Upper lobe of left lung (tissue), 6 donors: ENCODE data around the gene GSG1L. TPM values are rescaled to one million over a fixed set of nuclear protein-coding genes. Genes with fewer than 3 reads are reported as not detected.

Experiments
- ATAC-seq, 2 donors: fragments of 200-7000 bp; cut with Tn5 transposase; one replicate each; pipeline ENCODE4 v1.9.1; 2022; ENCODE audit warnings: mild to moderate bottlenecking in 2 of 2, moderate library complexity in 2 of 2; ENCODE audit not compliant: low FRiP score in 2 of 2
- DNase-seq, 2 donors: peaks; one replicate each; pipeline ENCODE4 v3.0.0-alpha.2; 2019 to 2020
- H3K27ac ChIP-seq, 4 donors: fragments of 200-600 bp; sonication (generic); one replicate each; pipeline ENCODE4 v1.5.1; 2016 to 2019
- H3K27me3 ChIP-seq, 4 donors: fragments of 200-600 bp; sonication (generic); one replicate each; pipeline ENCODE4 v1.5.1; 2017 to 2019
- H3K36me3 ChIP-seq, 4 donors: fragments of 200-600 bp; sonication (generic); one replicate each; pipeline ENCODE4 v1.5.1; 2016 to 2019
- H3K4me1 ChIP-seq, 4 donors: fragments of 200-600 bp; sonication (generic); one replicate each; pipeline ENCODE4 v1.5.1; 2018 to 2019
- H3K4me3 ChIP-seq, 4 donors: fragments of 200-600 bp; sonication (generic); one replicate each; pipeline ENCODE4 v1.5.1; 2017 to 2019; ENCODE audit warnings: mild to moderate bottlenecking in 2 of 4, moderate library complexity in 1 of 4
- H3K9me3 ChIP-seq, 4 donors: fragments of 200-600 bp; sonication (generic); one replicate each; pipeline ENCODE4 v1.5.1; 2018 to 2019
- CTCF ChIP-seq, 6 experiments: fragments of 450-650 bp in 4 of 6; fragments of 200-600 bp in 2 of 6; sonication (generic) in 2 of 6; IDR thresholded peaks; one replicate each; pipeline ENCODE4 v1.5.1; 2016 to 2019; ENCODE audit warnings: antibody characterized with exemption in 6 of 6
- EP300 ChIP-seq, 4 donors: sonication (generic); formaldehyde crosslinking; IDR thresholded peaks; one replicate each; pipeline ENCODE4 v1.5.1; 2017; ENCODE audit warnings: antibody characterized with exemption in 4 of 4, control low read depth in 2 of 4
- POLR2A ChIP-seq, 4 donors: fragments of 450-650 bp; IDR thresholded peaks; one replicate each; pipeline ENCODE4 v1.5.1; 2016 to 2017; ENCODE audit warnings: antibody characterized with exemption in 4 of 4, mild to moderate bottlenecking in 2 of 4
- POLR2AphosphoS5 ChIP-seq, 2 donors: sonication (generic); formaldehyde crosslinking; IDR thresholded peaks; one replicate each; pipeline ENCODE4 v1.5.1; 2017; ENCODE audit warnings: antibody characterized with exemption in 2 of 2
- WGBS, 2 donors: methylation state at CpG; one replicate each; pipeline ENCODE4 v1.1.5; 2017 to 2018; 5-methylcytosine and 5-hydroxymethylcytosine counted together
- total RNA-seq, 6 donors: library from RNA; depleted of rRNA in 4 of 6; stranded (reverse); fragments of >200 nt in 4 of 6; gene quantifications; one replicate each; pipeline versions ENCODE4 v1.1.0 to v1.2.1, GENCODE V29; 2016 to 2021
- donor health status: DM: no; HTN: no; CAD: no; lungs with moderate emphysema.
- donor health status: DM: no; HTN: yes; CAD: no; lungs with severe emphysema.

Gene GSG1L
- total RNA-seq, 6 donors from 2014 or later, result 2.2 TPM; not detected in 5

DNA sequence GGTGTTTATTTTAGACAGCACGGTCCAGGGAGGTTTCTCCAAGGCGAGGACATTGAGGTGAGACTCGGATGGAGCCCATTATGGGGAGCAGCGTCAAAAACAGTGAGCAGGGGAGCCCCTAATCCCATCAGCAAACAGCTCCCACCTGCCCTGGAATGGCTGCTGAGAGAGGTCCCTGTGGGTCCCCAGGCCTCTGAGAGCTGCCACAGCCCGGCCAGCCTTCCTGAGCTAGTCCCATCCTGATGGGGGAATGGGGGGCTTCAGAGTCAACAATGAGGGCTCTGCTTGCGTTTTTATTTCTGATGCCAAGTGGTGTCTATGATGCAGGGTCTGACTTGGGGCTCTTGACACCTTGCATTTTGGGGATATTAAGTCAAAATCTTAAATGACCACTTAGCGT lies 128.4 kb downstream of the GSG1L start:
- no peaks in the 10 kb centered on the region for H3K27me3 ChIP-seq
- TF ChIP-seq POLR2A (IDR thresholded peaks at IDR 0.05) (no peak), EP300 (IDR thresholded peaks at IDR 0.05) (no peak), CTCF (IDR thresholded peaks at IDR 0.05) (no peak), POLR2AphosphoS5 (IDR thresholded peaks at IDR 0.05) (no peak)
- ATAC-seq (no peak), DNase-seq (no peak)
- H3K36me3 ChIP-seq, result no peaks in the 10 kb centered on the region
- no peaks in the 10 kb centered on the region for H3K4me1 ChIP-seq
- no peak overlapping the region for H3K4me3 ChIP-seq
- no peak overlapping the region for H3K27ac ChIP-seq
- 76 to 81% methylated on average over 6 to 7 of the region's 7 CpGs for WGBS, 2 donors
- H3K9me3 ChIP-seq, result peaks cover 0 to 8% (median 4%) of the 10 kb centered on the region in 4 donors

GRCh38 chr16:27932542-27933135 lies 130.9 kb downstream of the GSG1L start:
- DNase-seq (no peak), ATAC-seq (no peak)
- 86 to 93% methylated on average over 2 to 3 of the region's 3 CpGs for WGBS, 2 donors

DNA sequence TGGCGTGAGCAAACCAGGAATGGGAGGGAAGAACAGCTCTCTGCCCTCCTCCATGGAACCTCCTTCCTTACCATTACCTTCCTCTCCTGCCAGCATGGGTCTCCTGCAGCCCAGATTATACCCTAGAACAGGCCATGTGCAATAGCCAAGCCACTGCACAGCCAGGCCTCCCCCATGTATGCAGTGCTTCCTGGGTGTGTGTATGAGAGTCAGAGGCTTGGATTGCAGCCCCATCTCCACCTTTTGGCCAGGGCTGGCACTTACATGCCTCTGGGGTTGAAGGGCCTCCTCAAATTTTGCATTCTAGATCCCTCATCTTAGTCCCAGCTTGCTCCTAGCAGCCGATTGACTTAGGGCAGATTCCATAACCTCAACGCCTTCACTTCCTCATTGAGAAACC lies 133.7 kb downstream of the GSG1L start:
- 51 to 68% methylated on average over 3 of the region's 3 CpGs for WGBS, 2 donors
- TF ChIP-seq CTCF (IDR thresholded peaks at IDR 0.05) (no peak), EP300 (IDR thresholded peaks at IDR 0.05) (no peak), POLR2AphosphoS5 (IDR thresholded peaks at IDR 0.05) (no peak), POLR2A (IDR thresholded peaks at IDR 0.05) (no peak)
- no peak for ATAC-seq

More at GRCh38 chr16:27932542-27933135, 130.9 kb downstream of the GSG1L start:
- Histone ChIP-seq H3K4me1 (no peaks in the 10 kb centered on the region), H3K4me3 (no peak overlapping the region), H3K9me3 (peaks cover 0 to 8% (median 4%) of the 10 kb centered on the region in 4 donors), H3K36me3 (no peaks in the 10 kb centered on the region), H3K27ac (no peak overlapping the region), H3K27me3 (no peaks in the 10 kb centered on the region)
- TF ChIP-seq POLR2AphosphoS5 (IDR thresholded peaks at IDR 0.05) (no peak), POLR2A (IDR thresholded peaks at IDR 0.05) (no peak), EP300 (IDR thresholded peaks at IDR 0.05) (no peak), CTCF (IDR thresholded peaks at IDR 0.05) (no peak)

DNA sequence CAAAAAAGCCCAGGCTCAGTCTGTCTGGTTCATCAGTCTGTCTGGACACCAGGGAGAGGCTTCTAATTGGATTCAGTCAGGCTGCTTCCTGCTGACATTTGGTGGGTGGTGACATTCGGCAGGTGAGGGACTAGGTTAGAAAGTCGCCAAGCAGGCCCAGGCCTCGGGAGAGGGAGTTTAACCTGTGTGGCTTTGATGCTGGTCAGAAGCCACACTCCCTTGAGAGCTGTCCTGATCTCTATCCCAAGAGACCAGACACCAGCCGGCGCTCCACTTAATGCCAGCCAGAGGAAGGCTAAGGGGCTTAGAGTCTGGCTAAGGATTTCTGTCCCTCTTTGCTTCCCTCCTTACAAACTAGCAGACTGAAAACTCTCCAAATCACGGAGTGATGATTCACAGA lies 135.0 kb downstream of the GSG1L start:
- Histone ChIP-seq H3K4me1 (no peaks in the 10 kb centered on the region), H3K9me3 (peaks cover 0 to 8% (median 4%) of the 10 kb centered on the region in 4 donors), H3K27ac (no peak overlapping the region), H3K27me3 (no peaks in the 10 kb centered on the region), H3K4me3 (no peak overlapping the region), H3K36me3 (no peaks in the 10 kb centered on the region)
- ATAC-seq (no peak), DNase-seq (no peak)
- WGBS, 2 donors, result 32 to 49% methylated on average over 4 to 6 of the region's 6 CpGs
- no peak for TF ChIP-seq POLR2A (IDR thresholded peaks at IDR 0.05)
- TF ChIP-seq CTCF (IDR thresholded peaks at IDR 0.05), result no peak
- TF ChIP-seq POLR2AphosphoS5 (IDR thresholded peaks at IDR 0.05), result no peak
- no peak for TF ChIP-seq EP300 (IDR thresholded peaks at IDR 0.05)

More for the DNA sequence above, 133.7 kb downstream of the GSG1L start:
- H3K4me3 ChIP-seq, result no peak overlapping the region
- H3K27ac ChIP-seq, result no peak overlapping the region
- no peaks in the 10 kb centered on the region for H3K27me3 ChIP-seq
- no peak for DNase-seq
- no peaks in the 10 kb centered on the region for H3K4me1 ChIP-seq
- H3K36me3 ChIP-seq, result no peaks in the 10 kb centered on the region
- H3K9me3 ChIP-seq, result peaks cover 0 to 8% (median 4%) of the 10 kb centered on the region in 4 donors
